GM11168 (cell line): ENCODE measurements around the gene SIGLEC7.
"Not testable (repeated sequence)": the region's sequence is repeated elsewhere in the genome, so short reads cannot be mapped to it uniquely, and the experiment has no call there.

ENCODE experiments used
- in situ Hi-C: fragments of 300-500 bp; cut with MboI; formaldehyde crosslinking; loops from one replicate; pipeline ENCODE4 v1.12.0; 2022; ENCODE audit warnings: low sequenced_read_pairs; ENCODE audit not compliant: unreplicated experiment

SIGLEC7 gene

DNA sequence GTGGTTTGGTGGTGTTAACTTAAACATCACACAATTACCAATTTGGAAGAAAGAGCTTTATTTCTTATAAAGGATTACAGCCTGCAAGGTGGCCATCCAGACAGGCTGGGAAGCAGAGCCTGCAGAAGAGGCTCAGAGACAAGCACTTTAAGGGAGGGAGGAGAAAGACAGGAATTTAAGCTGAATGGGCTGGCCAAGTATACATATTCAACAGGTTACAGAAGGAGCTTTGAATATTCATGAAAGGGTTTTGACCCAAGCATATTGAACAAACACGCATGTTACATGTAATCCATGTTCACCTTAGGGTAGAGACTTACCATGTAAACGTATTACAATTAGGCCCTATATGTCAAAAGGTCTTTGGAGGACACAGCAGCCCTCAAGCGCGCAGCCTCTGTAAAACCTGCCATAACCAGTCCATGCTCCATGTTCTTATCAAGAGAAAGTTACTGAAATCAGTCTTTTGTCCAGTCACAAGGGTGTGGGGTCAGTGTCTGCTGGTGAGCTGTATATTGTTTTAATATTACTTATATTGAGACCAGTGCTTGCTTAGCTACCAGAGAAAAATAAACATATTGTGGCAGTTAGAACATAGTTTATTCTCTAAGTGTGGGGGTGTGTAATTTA lies 19.9 kb downstream of the SIGLEC7 start:
- in situ Hi-C loops, result no loop called here

DNA sequence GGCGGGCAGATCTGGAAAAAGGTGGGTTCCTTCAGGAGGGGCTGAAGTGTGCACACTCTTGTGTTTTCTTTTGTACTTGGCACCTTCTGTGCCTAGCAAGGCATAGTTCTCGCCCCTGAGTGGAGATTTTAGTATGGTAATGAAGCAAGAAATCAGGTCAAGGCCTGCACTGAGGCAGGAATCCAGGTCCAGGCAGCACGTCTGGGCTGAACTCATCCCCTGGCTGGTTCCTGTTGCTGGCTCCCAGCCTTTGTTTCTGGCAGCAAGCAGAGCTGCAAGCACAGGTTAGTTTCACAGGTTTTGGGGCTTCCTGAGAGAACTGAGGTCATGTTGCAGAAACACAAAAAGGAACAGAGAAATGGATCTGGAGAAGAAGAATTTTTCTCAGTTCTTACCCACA lies 21.2 kb downstream of the SIGLEC7 start:
- in situ Hi-C loops, result no loop called here

- in situ Hi-C loops, result no loop called here
Measured at GRCh38 chr19:51164215-51164614, 22.1 kb downstream of the SIGLEC7 start.

DNA sequence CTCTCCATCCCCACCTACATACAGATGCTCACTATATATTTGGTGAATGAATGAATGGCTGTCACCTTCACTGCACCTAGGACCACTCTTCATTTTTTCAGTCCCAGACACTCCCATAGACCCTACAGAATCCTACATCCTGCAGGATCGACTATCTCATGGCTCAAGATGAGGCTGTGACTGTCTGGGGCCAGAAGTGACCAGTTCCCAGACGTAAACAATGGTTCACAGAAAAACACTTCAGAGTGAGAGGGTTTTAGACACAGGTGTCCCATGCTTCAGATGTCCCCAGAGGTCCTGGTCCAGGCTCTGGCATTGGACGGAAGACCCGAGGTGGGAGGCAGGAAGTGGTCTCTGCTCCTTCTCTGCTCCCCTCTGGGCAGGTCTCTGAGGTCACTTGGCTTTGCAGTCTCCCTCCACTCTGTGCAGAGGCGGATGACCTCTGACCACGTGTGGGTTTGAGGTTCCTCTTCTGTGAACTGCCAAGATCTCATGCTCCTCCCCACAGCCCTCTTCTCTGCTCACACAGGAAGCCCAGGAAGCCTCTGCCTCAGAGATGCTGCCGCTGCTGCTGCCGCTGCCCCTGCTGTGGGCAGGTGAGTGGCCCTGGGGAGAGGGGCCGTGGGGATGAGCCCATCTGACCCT lies 24.9 kb downstream of the SIGLEC7 start:
- in situ Hi-C loops, result no loop called here

- in situ Hi-C loops, result no loop called here
Measured at GRCh38 chr19:51168564-51169282, 26.6 kb downstream of the SIGLEC7 start.

DNA sequence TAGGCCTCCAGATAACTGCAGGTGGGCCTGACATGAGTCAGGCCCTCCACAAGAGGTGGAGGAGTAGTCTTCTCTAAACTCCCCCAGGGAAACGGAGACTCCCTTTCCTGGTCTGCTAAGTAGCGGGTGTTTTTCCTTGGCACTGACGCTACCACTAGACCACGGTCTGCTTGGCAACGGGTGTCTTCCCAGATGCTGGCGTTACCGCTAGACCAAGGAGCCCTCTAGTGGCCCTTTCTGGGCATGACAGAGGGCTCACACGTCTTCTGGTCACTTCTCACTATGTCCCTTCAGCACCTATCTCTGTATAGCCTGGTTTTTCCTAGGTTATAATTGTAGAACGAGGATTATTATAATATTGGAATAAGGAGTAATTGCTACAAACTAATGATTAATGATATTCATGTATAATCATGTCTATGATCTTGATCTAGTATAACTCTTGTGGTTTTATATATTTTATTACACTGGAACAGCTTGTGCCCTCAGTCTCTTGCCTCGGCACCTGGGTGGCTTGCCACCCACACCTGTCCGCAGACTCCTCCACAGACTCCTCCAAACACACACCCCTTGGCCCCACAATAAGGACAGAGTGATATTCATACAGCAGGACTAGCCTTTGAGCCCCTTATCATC lies 27.3 kb downstream of the SIGLEC7 start:
- in situ Hi-C loops, result not testable (repeated sequence)

- in situ Hi-C loops, result no loop called here
Measured at GRCh38 chr19:51172223-51172622, 30.1 kb downstream of the SIGLEC7 start.

GRCh38 chr19:51173681-51174080 lies 31.6 kb downstream of the SIGLEC7 start:
- in situ Hi-C loops, result no loop called here

GRCh38 chr19:51179256-51179655 lies 37.2 kb downstream of the SIGLEC7 start:
- in situ Hi-C loops, result no loop called here

GRCh38 chr19:51181377-51181912 lies 39.3 kb downstream of the SIGLEC7 start:
- in situ Hi-C loops, result no loop called here

DNA sequence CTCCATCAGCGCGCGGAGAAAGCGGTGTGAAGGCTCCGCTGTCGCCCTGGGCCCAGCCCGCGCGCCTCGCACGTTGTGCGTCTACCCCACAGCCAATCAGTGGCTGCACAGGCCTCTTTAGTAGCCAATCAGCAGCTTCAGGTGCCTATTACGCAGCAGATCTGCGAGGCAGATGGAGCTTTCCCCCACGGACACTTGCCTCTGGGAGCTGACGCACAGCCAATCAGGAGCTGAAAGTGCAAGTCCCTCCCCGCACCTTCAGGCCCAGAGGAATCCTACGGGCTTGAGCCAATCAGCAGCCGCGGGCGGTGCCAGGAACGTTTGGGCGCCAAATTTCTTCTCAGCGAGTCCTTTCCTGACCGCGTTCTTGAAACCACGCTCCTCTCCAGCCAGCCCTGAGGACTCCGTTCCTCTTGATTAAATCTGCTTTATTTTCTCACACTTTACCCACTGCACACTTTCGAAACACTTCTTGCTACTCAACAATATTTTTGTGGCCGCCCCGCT lies 39.9 kb downstream of the SIGLEC7 start:
- in situ Hi-C loops, result no loop called here

- in situ Hi-C loops, result no loop called here
Measured at GRCh38 chr19:51183629-51184028, 41.5 kb downstream of the SIGLEC7 start.

GRCh38 chr19:51185069-51185867 lies 43.2 kb downstream of the SIGLEC7 start:
- in situ Hi-C loops, result no loop called here

- in situ Hi-C loops, result no loop called here
Measured at GRCh38 chr19:51185868-51186215, 43.7 kb downstream of the SIGLEC7 start.

DNA sequence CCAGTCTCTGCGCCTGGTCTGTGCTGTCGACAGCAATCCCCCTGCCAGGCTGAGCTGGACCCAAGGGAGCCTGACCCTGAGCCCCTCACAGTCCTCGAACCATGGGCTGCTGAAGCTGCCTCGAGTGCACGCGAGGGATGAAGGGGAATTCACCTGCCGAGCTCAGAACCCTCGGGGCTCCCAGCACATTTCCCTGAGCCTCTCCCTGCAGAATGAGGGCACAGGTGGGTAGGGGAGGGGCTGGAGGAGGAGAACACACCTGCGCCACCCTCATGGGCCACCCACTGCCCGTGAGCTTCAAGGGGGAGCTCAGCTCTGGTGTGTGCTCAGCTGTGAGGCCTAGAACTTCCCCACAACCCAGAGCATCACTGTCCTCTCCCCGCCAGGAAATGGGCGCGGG lies 44.2 kb downstream of the SIGLEC7 start:
- in situ Hi-C loops, result no loop called here

DNA sequence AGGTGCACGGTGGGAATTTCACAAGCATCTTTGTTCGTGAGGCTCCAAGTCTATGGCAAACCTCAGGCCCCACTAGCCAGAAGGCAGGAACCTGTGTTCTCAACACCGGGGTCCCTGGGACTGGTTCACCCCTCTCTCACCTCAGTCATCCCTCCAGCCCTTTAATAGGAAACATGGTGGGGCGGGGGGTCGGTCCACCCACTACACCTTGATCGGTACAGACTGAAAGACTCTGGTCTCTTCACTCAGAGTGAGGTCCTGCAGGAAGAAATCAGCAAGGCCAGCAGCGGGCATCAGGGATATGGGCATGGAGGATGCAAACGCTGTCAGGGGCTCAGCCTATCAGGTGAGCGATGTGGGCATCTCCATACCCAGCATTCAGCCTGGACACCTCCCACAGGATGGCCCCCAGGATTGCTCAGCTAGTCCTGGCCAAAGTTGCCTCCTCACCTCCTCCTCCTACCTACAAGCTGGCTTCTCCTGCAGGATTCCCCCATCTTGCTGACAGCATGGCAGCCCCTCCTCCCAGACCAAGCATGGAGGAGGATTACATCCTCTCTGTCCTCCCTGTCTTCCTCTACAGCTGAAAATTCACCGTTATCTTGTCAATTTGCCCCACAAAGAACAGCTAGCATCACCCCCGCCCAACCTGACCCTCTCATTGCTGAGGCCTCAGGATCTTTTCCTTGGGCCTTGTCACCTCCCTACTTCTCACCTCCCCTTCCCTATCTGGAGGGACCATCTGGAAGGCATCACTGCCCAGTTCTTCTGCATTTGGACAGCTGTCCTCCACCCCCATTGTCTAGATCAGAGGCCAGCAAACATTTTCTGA lies 45.5 kb downstream of the SIGLEC7 start:
- in situ Hi-C loops, result no loop called here

DNA sequence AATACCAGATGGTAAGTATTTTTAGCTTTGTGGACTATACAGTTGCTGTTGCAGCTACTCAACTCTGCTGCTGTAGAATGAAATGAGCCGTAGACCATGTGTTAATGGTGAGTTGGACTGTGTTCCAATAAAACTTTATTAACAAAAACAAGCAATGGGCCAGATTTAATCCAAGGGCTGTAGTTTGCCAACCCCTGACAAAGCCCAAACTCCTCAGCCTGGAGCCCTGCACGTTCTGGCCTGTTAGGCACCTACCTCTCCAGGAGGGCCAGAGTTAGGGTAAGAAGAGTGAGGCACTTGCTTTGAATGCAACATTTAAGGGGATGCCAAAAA lies 46.1 kb downstream of the SIGLEC7 start:
- in situ Hi-C loops, result no loop called here

- in situ Hi-C loops, result no loop called here
Measured at GRCh38 chr19:51192689-51193088, 50.6 kb downstream of the SIGLEC7 start.
